T-helper 2 cell treated with Interferon-gamma antibody and Interleukin-4, amounts not matched to agents 5 μg/mL and 100 μg/mL, for 36 hours (primary cell): ENCODE results near the gene FGF10.

Experiments
- DNase-seq: peaks from one replicate; pipeline ENCODE4 v3.0.0; 2021; ENCODE audit warnings: low spot score
- H3K27ac Mint-ChIP-seq: one replicate; pipeline ENCODE4 v1.8.0; 2021; ENCODE audit warnings: mild to moderate bottlenecking, mixed read lengths
- H3K27me3 Mint-ChIP-seq: one replicate; pipeline ENCODE4 v1.8.0; 2021; ENCODE audit warnings: low read depth, mixed read lengths
- H3K36me3 Mint-ChIP-seq: one replicate; pipeline ENCODE4 v1.8.0; 2021; ENCODE audit warnings: low read depth, mixed read lengths
- H3K4me1 Mint-ChIP-seq: one replicate; pipeline ENCODE4 v1.8.0; 2021; ENCODE audit warnings: low read depth, mixed read lengths
- H3K4me3 Mint-ChIP-seq: one replicate; pipeline ENCODE4 v1.8.0; 2022; ENCODE audit warnings: mild to moderate bottlenecking, moderate library complexity, mixed read lengths
- H3K9me3 Mint-ChIP-seq: one replicate; pipeline ENCODE4 v1.8.0; 2021; ENCODE audit warnings: mixed read lengths

FGF10 gene

GRCh38 chr5:44382894-44383293 is 6.3 kb downstream of the FGF10 start:
- no peak for DNase-seq
- no peak overlapping the region for H3K4me3 Mint-ChIP-seq
- no peak overlapping the region for H3K27ac Mint-ChIP-seq
- no peaks in the 10 kb centered on the region for H3K4me1 Mint-ChIP-seq
- no peaks in the 10 kb centered on the region for H3K36me3 Mint-ChIP-seq
- H3K27me3 Mint-ChIP-seq: peaks cover 10% of the 10 kb centered on the region
- no peaks in the 10 kb centered on the region for H3K9me3 Mint-ChIP-seq

DNA sequence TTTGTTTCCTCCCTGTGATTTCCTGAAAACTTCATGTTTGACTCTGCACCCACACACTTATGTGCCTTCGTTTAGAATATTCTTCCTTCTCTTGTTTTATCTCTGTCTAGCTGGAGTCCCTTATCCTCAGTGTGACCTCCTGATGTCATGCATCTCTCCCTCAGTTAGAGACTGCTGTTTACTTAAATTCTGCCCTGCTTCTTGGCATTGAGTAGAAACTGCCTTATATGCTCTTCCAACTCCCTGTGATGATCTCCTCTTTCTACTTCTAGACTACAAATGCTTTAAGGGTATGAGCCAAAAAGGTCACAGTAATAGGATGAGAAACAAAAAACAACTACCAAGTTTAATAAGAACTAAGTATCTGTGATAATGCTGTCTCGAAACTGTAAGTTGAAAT is 12.2 kb downstream of the FGF10 start:
- no peak overlapping the region for H3K27ac Mint-ChIP-seq
- H3K4me3 Mint-ChIP-seq: no peak overlapping the region
- no peaks in the 10 kb centered on the region for H3K36me3 Mint-ChIP-seq
- no peaks in the 10 kb centered on the region for H3K9me3 Mint-ChIP-seq
- no peak for DNase-seq
- no peaks in the 10 kb centered on the region for H3K4me1 Mint-ChIP-seq
- no peaks in the 10 kb centered on the region for H3K27me3 Mint-ChIP-seq

GRCh38 chr5:44372028-44372427 is 17.2 kb downstream of the FGF10 start:
- Mint-ChIP-seq H3K9me3 (no peaks in the 10 kb centered on the region), H3K27me3 (no peaks in the 10 kb centered on the region), H3K4me3 (no peak overlapping the region), H3K27ac (no peak overlapping the region), H3K4me1 (no peaks in the 10 kb centered on the region), H3K36me3 (no peaks in the 10 kb centered on the region)
- no peak for DNase-seq

- Mint-ChIP-seq H3K4me1 (no peaks in the 10 kb centered on the region), H3K9me3 (no peaks in the 10 kb centered on the region), H3K27me3 (no peaks in the 10 kb centered on the region), H3K36me3 (no peaks in the 10 kb centered on the region), H3K4me3 (no peak overlapping the region), H3K27ac (no peak overlapping the region)
- DNase-seq: no peak
Measured at GRCh38 chr5:44367203-44367602, 22.0 kb downstream of the FGF10 start.

GRCh38 chr5:44365345-44365744 is 23.9 kb downstream of the FGF10 start:
- no peaks in the 10 kb centered on the region for H3K9me3 Mint-ChIP-seq
- no peak overlapping the region for H3K4me3 Mint-ChIP-seq
- H3K4me1 Mint-ChIP-seq: no peaks in the 10 kb centered on the region

GRCh38 chr5:44364097-44364496 is 25.1 kb downstream of the FGF10 start:
- H3K36me3 Mint-ChIP-seq: no peaks in the 10 kb centered on the region
- H3K27ac Mint-ChIP-seq: no peak overlapping the region
- H3K4me3 Mint-ChIP-seq: no peak overlapping the region
- no peak for DNase-seq
- no peaks in the 10 kb centered on the region for H3K4me1 Mint-ChIP-seq
- H3K9me3 Mint-ChIP-seq: no peaks in the 10 kb centered on the region
- no peaks in the 10 kb centered on the region for H3K27me3 Mint-ChIP-seq

More at GRCh38 chr5:44365345-44365744, 23.9 kb downstream of the FGF10 start:
- DNase-seq: no peak
- Mint-ChIP-seq H3K27ac (no peak overlapping the region), H3K36me3 (no peaks in the 10 kb centered on the region), H3K27me3 (no peaks in the 10 kb centered on the region)

GRCh38 chr5:44361342-44362001 is 27.7 kb downstream of the FGF10 start:
- no peaks in the 10 kb centered on the region for H3K4me1 Mint-ChIP-seq
- no peak overlapping the region for H3K27ac Mint-ChIP-seq
- no peak overlapping the region for H3K4me3 Mint-ChIP-seq
- H3K27me3 Mint-ChIP-seq: no peaks in the 10 kb centered on the region
- DNase-seq: no peak
- no peaks in the 10 kb centered on the region for H3K36me3 Mint-ChIP-seq
- no peaks in the 10 kb centered on the region for H3K9me3 Mint-ChIP-seq

DNA sequence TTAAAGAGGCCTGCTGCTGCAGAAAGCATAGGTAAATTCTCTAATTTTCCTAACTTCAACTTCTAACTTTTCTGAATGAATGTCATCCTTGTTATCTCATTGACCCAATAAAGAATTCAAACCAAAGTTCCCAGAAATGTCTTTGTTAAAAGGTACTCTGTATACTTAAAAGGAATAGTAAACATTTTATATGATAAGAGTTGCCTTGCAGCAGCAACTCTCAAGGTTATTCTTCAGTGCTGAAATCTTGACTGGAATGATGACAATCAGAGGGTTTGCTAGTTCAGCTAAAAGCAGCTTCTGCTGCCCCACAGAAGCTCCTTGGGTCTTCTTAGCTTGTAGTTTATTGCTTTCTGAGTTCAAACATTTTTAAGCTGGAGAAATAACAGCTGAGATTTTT is 28.3 kb downstream of the FGF10 start:
- Mint-ChIP-seq H3K27ac (no peak overlapping the region), H3K36me3 (no peaks in the 10 kb centered on the region), H3K27me3 (no peaks in the 10 kb centered on the region), H3K4me1 (no peaks in the 10 kb centered on the region), H3K4me3 (no peak overlapping the region), H3K9me3 (no peaks in the 10 kb centered on the region)
- no peak for DNase-seq

GRCh38 chr5:44358421-44358820 is 30.8 kb downstream of the FGF10 start:
- Mint-ChIP-seq H3K9me3 (no peaks in the 10 kb centered on the region), H3K4me1 (no peaks in the 10 kb centered on the region), H3K4me3 (no peak overlapping the region), H3K27ac (no peak overlapping the region), H3K27me3 (no peaks in the 10 kb centered on the region), H3K36me3 (no peaks in the 10 kb centered on the region)
- no peak for DNase-seq

- Mint-ChIP-seq H3K36me3 (no peaks in the 10 kb centered on the region), H3K4me3 (no peak overlapping the region), H3K9me3 (no peaks in the 10 kb centered on the region), H3K27me3 (no peaks in the 10 kb centered on the region), H3K27ac (no peak overlapping the region), H3K4me1 (no peaks in the 10 kb centered on the region)
- no peak for DNase-seq
Measured at GRCh38 chr5:44356231-44356630, 33.0 kb downstream of the FGF10 start.

DNA sequence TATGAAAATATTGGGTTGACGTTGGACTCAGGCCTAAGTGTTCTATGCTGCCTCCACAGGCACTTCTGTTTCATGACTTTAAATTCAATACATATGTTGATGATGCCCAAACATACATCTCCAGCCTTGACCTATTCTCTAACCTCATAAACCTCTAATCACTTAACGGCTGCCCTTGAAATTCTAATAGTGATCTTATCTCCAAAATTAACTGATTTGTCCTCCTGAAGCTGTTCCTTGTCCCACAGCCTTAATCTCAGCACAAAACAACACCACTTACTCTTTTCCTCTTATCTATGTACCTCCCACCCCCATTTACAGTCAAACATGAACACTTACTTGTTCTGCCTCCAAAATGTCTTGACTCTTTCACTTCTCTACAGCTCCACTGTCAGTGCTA is 43.3 kb downstream of the FGF10 start:
- no peak overlapping the region for H3K27ac Mint-ChIP-seq

DNA sequence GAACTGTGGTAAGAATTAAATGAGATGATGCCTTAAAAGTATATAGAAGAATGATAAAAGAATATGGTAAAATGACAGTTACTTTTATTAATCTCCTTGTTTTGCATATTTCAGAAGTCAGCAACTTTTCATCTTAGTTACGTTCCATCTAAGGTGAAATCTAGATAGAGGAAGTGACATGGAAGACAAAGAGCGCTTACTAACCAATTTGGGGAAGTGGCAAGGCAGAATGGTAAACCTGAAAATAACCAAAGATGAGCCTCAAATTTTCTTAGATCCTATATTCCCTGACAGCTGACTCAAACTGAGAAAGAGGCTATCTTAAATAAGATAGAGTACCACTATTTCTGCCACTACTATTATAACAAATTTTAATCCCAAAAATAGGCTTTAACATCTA is 52.5 kb downstream of the FGF10 start:
- Mint-ChIP-seq H3K36me3 (no peaks in the 10 kb centered on the region), H3K9me3 (no peaks in the 10 kb centered on the region), H3K4me1 (no peaks in the 10 kb centered on the region), H3K4me3 (no peak overlapping the region), H3K27me3 (no peaks in the 10 kb centered on the region), H3K27ac (no peak overlapping the region)
- no peak for DNase-seq

More for the DNA sequence above, 43.3 kb downstream of the FGF10 start:
- H3K4me3 Mint-ChIP-seq: no peak overlapping the region
- no peaks in the 10 kb centered on the region for H3K36me3 Mint-ChIP-seq
- no peaks in the 10 kb centered on the region for H3K9me3 Mint-ChIP-seq
- DNase-seq: no peak
- no peaks in the 10 kb centered on the region for H3K4me1 Mint-ChIP-seq
- no peaks in the 10 kb centered on the region for H3K27me3 Mint-ChIP-seq

- Mint-ChIP-seq H3K9me3 (no peaks in the 10 kb centered on the region), H3K4me3 (no peak overlapping the region), H3K27ac (no peak overlapping the region), H3K36me3 (no peaks in the 10 kb centered on the region), H3K27me3 (no peaks in the 10 kb centered on the region), H3K4me1 (no peaks in the 10 kb centered on the region)
- no peak for DNase-seq
Measured at GRCh38 chr5:44334622-44335021, 54.6 kb downstream of the FGF10 start.

DNA sequence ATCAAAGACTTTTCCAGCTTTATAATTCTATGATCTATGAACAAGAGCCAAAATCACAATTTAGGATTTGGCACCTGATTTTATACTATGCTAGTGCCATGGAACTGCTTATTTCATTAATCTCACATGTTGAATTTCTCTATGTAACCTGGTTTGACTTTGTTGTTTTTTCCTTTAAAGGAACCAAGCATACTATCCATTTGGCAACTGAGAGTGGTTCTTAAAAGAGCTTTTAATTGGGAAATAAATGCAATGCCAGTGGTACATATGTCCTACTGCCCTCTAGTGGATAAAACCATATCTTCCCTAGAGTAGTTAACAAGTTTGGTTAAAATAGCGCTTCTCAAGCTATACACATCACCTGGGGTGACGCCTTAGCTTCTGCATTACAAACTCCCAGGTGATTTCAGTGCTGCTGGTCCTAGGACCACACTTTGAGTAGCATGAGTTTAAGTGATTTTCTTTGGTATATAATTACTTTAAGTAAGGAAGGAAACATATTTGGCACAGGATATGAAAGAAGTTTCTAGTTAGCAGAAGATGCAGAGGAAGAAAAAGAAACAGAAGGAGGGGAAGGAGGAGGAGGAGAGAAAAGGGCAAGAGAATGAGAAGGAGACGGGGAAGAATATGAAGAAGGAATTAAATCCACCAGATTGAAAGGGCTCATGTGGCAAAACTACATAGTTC is 56.8 kb downstream of the FGF10 start:
- H3K27ac Mint-ChIP-seq: no peak overlapping the region
- no peak for DNase-seq
- no peaks in the 10 kb centered on the region for H3K9me3 Mint-ChIP-seq
- H3K4me1 Mint-ChIP-seq: no peaks in the 10 kb centered on the region
- H3K36me3 Mint-ChIP-seq: no peaks in the 10 kb centered on the region
- H3K4me3 Mint-ChIP-seq: no peak overlapping the region
- H3K27me3 Mint-ChIP-seq: no peaks in the 10 kb centered on the region
